ENCODE data around the gene MARCHF4. TPM values are rescaled to one million over a fixed set of nuclear protein-coding genes. Genes with fewer than 3 reads are reported as not detected.

MARCHF4 gene
- total RNA-seq, 1 experiment from 2014 or later = 0.33 TPM

- Mint-ChIP-seq H3K4me3 (ENCODE audit: unreplicated experiment) (no peak overlapping the region), H3K4me1 (ENCODE audit: insufficient read depth, unreplicated experiment) (no peaks in the 10 kb centered on the region), H3K27me3 (ENCODE audit: insufficient read depth, unreplicated experiment) (peaks cover 31% of the 10 kb centered on the region), H3K9me3 (ENCODE audit: unreplicated experiment) (no peaks in the 10 kb centered on the region), H3K36me3 (ENCODE audit: insufficient read depth, unreplicated experiment) (no peaks in the 10 kb centered on the region), H3K27ac (ENCODE audit: low read depth, unreplicated experiment) (no peak overlapping the region)
- TF ChIP-seq, protein P1, sequence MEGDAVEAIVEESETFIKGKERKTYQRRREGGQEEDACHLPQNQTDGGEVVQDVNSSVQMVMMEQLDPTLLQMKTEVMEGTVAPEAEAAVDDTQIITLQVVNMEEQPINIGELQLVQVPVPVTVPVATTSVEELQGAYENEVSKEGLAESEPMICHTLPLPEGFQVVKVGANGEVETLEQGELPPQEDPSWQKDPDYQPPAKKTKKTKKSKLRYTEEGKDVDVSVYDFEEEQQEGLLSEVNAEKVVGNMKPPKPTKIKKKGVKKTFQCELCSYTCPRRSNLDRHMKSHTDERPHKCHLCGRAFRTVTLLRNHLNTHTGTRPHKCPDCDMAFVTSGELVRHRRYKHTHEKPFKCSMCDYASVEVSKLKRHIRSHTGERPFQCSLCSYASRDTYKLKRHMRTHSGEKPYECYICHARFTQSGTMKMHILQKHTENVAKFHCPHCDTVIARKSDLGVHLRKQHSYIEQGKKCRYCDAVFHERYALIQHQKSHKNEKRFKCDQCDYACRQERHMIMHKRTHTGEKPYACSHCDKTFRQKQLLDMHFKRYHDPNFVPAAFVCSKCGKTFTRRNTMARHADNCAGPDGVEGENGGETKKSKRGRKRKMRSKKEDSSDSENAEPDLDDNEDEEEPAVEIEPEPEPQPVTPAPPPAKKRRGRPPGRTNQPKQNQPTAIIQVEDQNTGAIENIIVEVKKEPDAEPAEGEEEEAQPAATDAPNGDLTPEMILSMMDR (IDR thresholded peaks at IDR 0.05; ENCODE audit: unreplicated experiment) = no peak
- ChIA-PET POLR2A (no interaction called here), CTCF (interaction anchor here (1.5 kb wide), 1 partner anchor 10 kb away, joined by 5 read pairs; no protein-coding TSS in a partner anchor)
- no peak for DNase-seq (ENCODE audit: unreplicated experiment)
- no TSS peak for BruUV-seq (replicated peaks)
- intact Hi-C loops (cut with micrococcal nuclease) = no loop called here
Measured at GRCh38 chr2:216406826-216407225, 34.5 kb upstream of the MARCHF4 start.

DNA sequence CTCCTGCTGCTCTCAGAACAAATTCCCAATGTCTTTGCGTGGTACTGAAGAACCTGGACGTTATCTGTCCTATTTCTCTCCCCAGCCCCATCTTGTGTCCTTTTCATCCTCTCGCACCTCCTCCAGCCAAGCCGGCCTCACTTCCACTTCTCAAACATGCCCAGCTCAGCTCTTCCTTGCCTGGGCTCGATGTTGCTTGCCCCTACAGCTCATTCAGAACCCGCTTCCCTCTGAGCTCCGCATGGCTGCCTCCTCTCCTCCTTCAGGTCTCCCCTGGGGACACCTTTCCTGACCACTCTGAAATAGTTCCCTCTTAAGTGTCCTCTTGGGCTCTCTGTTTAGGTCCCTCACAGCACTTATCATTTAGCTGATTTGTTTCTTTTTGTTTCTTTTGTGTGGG is 33.3 kb upstream of the MARCHF4 start:
- CTCF ChIA-PET = interaction anchor here (0.6 to 3.1 kb wide), 11 partner anchors 10 to 255 kb away, joined by 3 to 29 read pairs (median 8); partner anchors contain the start of gene MARCHF4
- Mint-ChIP-seq H3K4me1 (ENCODE audit: insufficient read depth, unreplicated experiment) (no peaks in the 10 kb centered on the region), H3K36me3 (ENCODE audit: insufficient read depth, unreplicated experiment) (no peaks in the 10 kb centered on the region), H3K9me3 (ENCODE audit: unreplicated experiment) (peaks cover 10% of the 10 kb centered on the region), H3K27me3 (ENCODE audit: insufficient read depth, unreplicated experiment) (peaks cover 31% of the 10 kb centered on the region), H3K4me3 (ENCODE audit: unreplicated experiment) (no peak overlapping the region), H3K27ac (ENCODE audit: low read depth, unreplicated experiment) (no peak overlapping the region)
- intact Hi-C loops (cut with micrococcal nuclease) = loop anchor here (2.0 kb wide), 1 partner anchor 183 kb away; no protein-coding TSS in a partner anchor
- TF ChIP-seq, protein P1 (IDR thresholded peaks at IDR 0.05; ENCODE audit: unreplicated experiment) = no peak
- DNase-seq (ENCODE audit: unreplicated experiment) = no peak
- BruUV-seq (replicated peaks) = no TSS peak
- POLR2A ChIA-PET = no interaction called here

- H3K27me3 Mint-ChIP-seq (ENCODE audit: insufficient read depth, unreplicated experiment) = peaks cover 31% of the 10 kb centered on the region
- no peaks in the 10 kb centered on the region for H3K36me3 Mint-ChIP-seq (ENCODE audit: insufficient read depth, unreplicated experiment)
Measured at GRCh38 chr2:216404010-216404618, 31.8 kb upstream of the MARCHF4 start.

DNA sequence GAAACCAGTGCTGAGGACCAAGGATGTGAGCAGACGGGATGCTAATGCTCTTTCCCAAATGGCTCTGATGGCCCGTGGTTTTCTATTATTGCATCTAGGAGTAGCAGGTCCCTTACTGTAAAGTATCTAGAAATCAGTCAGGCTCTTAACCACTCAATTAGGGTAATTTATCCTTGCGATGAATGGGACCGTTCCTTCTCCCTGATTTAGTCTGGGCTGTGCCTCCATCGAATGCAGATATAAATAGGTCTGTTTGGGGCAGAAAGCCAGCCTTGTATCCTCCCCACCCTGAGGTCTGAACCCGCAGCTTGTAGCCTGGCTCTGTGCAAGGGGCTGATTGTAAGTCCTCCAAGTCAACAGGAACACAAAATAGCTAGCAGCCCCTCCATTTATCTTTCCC is 30.5 kb upstream of the MARCHF4 start:
- ChIA-PET CTCF (interaction anchor here (1.1 to 3.1 kb wide), 8 partner anchors 13 to 214 kb away, joined by 3 to 29 read pairs (median 6); no protein-coding TSS in a partner anchor), POLR2A (no interaction called here)
- H3K9me3 Mint-ChIP-seq (ENCODE audit: unreplicated experiment) = peaks cover 10% of the 10 kb centered on the region
- H3K4me3 Mint-ChIP-seq (ENCODE audit: unreplicated experiment) = no peak overlapping the region
- TF ChIP-seq, protein P1 (IDR thresholded peaks at IDR 0.05; ENCODE audit: unreplicated experiment) = no peak
- H3K36me3 Mint-ChIP-seq (ENCODE audit: insufficient read depth, unreplicated experiment) = no peaks in the 10 kb centered on the region
- no peak overlapping the region for H3K27ac Mint-ChIP-seq (ENCODE audit: low read depth, unreplicated experiment)
- no peak for DNase-seq (ENCODE audit: unreplicated experiment)
- no TSS peak for BruUV-seq (replicated peaks)
- no peaks in the 10 kb centered on the region for H3K4me1 Mint-ChIP-seq (ENCODE audit: insufficient read depth, unreplicated experiment)
- intact Hi-C loops (cut with micrococcal nuclease) = no loop called here
- peaks cover 27% of the 10 kb centered on the region for H3K27me3 Mint-ChIP-seq (ENCODE audit: insufficient read depth, unreplicated experiment)

More at GRCh38 chr2:216404010-216404618, 31.8 kb upstream of the MARCHF4 start:
- ChIA-PET POLR2A (interaction anchor here (0.7 to 0.9 kb wide), 4 partner anchors 94 to 427 kb away, joined by 3 to 5 read pairs (median 4); partner anchors contain the start of gene RPL37A), CTCF (interaction anchor here (0.5 to 3.1 kb wide), 40 partner anchors 11 to 1665 kb away, joined by 3 to 29 read pairs (median 3); partner anchors contain the start of genes MARCHF4 and RUFY4)
- TF ChIP-seq, protein P1 (IDR thresholded peaks at IDR 0.05; ENCODE audit: unreplicated experiment) = peak; percentile 82
- peaks cover 10% of the 10 kb centered on the region for H3K9me3 Mint-ChIP-seq (ENCODE audit: unreplicated experiment)
- H3K4me3 Mint-ChIP-seq (ENCODE audit: unreplicated experiment) = no peak overlapping the region
- H3K27ac Mint-ChIP-seq (ENCODE audit: low read depth, unreplicated experiment) = no peak overlapping the region
- no TSS peak for BruUV-seq (replicated peaks)
- intact Hi-C loops (cut with micrococcal nuclease) = loop anchor here (1.0 to 2.0 kb wide), 2 partner anchors 76 to 181 kb away; no protein-coding TSS in a partner anchor
- peak; percentile 56 for DNase-seq (ENCODE audit: unreplicated experiment)
- H3K4me1 Mint-ChIP-seq (ENCODE audit: insufficient read depth, unreplicated experiment) = no peaks in the 10 kb centered on the region
